CD1c-positive myeloid dendritic cell (primary cell): ENCODE measurements around the gene C16orf86.

Experiments
- DNase-seq: peaks from one replicate; pipeline ENCODE4 v3.0.0-alpha.2; 2016; ENCODE audit errors: extremely low spot score

The C16orf86 gene

DNA sequence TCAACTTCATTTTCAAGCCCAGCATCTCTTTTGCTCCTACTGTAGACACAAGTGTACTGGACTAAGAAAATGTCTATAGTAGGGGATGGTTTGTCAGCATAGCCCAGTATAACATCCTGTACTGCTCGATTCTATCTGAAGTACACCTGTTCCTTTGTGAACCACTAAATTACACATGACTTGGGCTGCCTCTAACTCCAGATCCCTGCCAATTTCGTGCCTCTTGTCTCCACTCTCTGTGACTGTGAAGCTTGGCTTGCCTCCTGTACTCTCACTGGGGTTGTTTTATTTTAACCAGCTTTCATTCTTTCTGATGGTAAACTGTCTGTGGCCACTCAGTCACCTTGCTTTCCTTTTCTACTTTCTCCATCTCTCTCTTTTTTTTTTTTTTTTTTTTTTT is 28.0 kb downstream of the C16orf86 start:
- no peak for DNase-seq

DNA sequence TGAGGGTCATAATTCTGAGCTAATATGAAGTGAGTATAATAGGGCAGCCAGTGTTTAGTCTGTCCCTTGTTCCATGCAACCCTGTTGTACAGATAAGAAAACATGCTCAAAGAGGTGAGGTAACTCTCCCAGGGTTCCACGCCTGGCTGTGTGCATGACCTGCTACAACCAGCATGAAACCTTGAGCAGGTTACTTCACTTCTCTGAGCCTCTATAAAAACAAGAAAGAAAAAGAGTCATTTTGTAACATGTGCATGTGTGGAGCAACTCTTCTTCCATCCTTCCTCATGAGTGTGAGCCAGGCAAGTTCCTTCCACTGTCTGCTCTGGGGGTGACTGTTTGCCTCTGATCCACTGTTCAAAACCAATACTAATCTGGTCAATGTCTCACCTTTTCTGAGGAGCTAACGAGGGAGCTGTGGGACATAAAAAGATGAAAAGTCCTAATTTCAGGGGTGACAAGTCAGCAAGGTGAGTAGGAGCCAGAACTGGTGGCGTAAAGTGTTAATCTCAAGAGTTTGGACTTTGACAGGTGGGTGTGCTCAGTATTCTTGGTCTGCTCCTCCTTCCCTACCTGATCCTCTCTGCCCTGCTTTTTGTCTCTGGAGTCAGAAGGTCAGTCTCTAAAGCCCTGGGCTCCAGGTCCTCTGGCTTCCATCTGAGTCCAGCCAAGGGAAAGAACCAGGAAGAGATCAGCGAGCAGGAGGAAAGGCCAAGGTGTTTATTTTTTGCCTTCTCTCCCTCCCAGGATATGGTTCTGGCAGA is 31.0 kb downstream of the C16orf86 start:
- DNase-seq: no peak

- DNase-seq: no peak
Measured at GRCh38 chr16:67699265-67699664, 32.7 kb downstream of the C16orf86 start.

- no peak for DNase-seq
Measured at GRCh38 chr16:67701420-67701819, 34.8 kb downstream of the C16orf86 start.

DNA sequence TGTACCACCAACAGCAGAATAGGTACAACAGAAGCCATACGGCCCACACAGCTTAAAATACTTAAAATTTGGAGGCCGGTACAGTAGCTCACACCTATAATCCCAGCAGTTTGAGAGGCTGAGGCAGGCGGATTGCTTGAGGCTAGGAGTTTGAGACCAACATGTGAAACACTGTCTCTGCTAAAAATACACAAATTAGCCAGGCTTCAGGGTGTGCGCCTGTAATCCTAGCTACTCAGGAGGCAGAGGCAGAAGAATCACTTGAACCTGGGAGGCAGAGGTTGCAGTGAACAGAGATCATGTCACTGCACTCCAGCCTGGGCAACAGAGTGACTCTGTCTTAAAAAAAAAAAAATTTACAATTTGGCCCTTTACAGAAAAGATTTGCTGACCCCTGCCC is 35.5 kb downstream of the C16orf86 start:
- DNase-seq: no peak

- no peak for DNase-seq
Measured at GRCh38 chr16:67703626-67704025, 37.0 kb downstream of the C16orf86 start.

DNA sequence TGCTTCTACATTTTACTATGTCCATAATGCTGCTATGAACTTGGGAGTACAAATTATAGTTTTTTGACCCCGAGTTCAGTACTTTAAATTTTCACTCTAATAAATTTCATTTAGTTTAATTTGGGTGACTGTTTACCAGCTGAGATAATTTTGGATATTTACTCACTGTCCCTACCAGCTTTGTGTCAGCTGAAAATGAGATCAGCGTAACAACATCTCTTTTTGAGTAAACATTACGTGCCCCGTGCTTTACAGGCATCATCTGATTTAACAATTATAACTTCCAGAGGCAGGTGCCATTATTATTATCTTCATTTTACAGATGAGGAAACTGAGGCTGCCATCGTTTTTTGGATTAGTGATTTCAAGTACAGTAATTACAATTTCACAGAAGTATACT is 37.5 kb downstream of the C16orf86 start:
- no peak for DNase-seq

DNA sequence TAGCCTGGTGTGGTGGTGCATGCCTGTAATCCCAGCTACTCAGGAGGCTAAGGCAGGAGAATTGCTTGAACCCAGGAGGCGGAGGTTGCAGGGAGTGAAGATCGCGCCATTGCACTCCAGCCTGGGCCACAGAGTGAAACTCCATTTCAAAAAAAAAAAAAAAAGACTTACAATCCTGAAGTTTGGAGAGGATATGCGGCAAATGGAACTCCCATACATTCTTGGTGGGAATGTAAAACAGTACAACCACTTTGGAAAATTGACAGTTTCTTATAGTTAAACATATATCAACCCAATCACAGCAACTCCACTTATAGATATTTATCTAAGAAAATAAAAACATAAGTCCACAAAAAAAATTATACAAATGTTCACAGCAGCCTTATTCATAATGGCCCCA is 40.6 kb downstream of the C16orf86 start:
- no peak for DNase-seq

- DNase-seq: no peak
Measured at GRCh38 chr16:67707790-67708189, 41.2 kb downstream of the C16orf86 start.

DNA sequence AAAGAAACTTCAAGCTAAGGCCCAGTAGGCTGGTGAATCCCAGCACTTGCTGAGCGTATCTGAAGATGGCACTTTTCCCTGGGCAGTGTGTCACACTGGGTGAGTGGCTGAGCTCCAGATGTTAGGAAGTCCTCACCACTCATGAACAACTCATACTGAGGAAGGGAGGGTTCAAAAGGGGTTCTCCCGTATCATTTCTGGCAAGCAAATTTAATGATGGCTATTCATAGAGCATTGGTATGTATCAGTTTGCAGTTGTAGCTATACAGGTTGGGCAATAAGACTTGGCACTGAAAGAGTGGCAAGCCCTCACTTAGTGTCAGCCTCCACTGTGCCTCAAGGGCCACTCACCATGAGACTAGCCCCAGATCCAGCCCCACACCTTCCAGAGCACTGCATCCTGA is 41.8 kb downstream of the C16orf86 start:
- no peak for DNase-seq

- no peak for DNase-seq
Measured at GRCh38 chr16:67709050-67709449, 42.4 kb downstream of the C16orf86 start.

GRCh38 chr16:67710607-67711006 is 44.0 kb downstream of the C16orf86 start:
- DNase-seq: no peak

DNA sequence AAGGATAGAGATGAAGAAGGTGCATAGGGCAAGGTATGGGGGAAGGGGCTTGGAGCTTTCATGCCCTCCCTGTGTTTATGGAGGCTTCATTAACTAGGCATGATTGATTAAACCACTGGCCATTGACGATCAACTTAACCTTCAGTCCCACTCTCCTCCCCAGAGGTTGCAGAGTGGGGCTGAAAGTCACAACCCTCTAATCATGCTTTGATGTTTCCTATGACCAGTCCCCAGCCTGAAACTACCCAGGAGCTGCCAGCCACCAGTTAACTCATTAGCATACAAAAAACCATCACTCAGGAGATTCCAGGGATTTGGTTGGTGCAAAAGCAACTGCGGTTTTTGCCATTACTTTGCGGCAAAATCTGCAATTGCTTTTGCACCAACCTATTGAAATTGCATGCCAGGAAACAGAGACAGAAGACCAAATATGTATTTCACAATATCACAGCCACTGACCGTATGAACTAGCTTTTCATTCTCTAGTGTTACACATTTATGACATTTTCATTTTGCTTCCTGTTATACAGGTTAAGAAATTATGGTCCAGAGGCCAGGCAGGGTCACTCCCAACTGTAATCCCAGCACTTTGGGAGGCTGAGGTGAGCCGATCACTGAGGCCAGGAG is 47.1 kb downstream of the C16orf86 start:
- no peak for DNase-seq

DNA sequence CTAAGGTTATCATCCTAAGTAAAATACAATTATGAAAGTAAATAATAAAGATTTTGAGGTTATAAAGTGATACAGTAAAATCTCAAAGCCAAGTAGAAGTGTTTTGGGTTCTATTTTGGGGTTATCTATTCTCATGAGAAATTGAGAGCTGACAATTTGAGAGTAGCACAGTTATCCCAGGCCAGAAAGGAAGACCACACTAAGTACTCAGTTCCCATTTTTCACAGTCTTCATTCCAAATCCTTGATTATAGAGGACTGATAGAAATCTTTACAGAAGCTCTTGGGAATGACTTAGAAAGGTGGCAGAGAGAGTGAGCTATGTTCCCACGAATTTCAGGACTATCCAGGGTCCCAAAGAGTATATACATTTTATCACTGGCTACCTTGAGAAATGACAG is 47.9 kb downstream of the C16orf86 start:
- DNase-seq: no peak

GRCh38 chr16:67716097-67716496 is 49.5 kb downstream of the C16orf86 start:
- no peak for DNase-seq
